ENCODE measurements around the gene CTXND1.

- TF ChIP-seq POLR2A (IDR thresholded peaks at IDR 0.05; ENCODE audit: low read depth, low read length) (no peak), POLR2AphosphoS5 (IDR thresholded peaks at IDR 0.05; ENCODE audit: low read depth, low read length) (no peak)
Measured at GRCh38 chr15:80250614-80251427, 1.2 kb downstream of the CTXND1 start.

Measured in GM12892 (cell line).